Measurements from ENCODE around the gene FUT2.
A peak's percentile ranks its signal among the peaks of the same experiment; 100 is the strongest.

FUT2 gene

GRCh38 chr19:48728911-48729664, 33.3 kb downstream of the FUT2 start:
- DNase-seq (ENCODE audit: low read depth, low spot score): no peak
- H3K9me3 ChIP-seq (ENCODE audit: control insufficient read depth, insufficient read depth, low read length): no peaks in the 10 kb centered on the region
- H3K36me3 ChIP-seq (ENCODE audit: control insufficient read depth, insufficient read depth, low read length): no peaks in the 10 kb centered on the region
- H3K4me1 ChIP-seq (ENCODE audit: control insufficient read depth, insufficient read depth, low read length): 0 out of 2 replicates have a peak, but pooled peaks cover 1% of the 10 kb centered on the region
- no peak overlapping the region for H3K27ac ChIP-seq (ENCODE audit: low read length)
- H3K27me3 ChIP-seq (ENCODE audit: control insufficient read depth, insufficient read depth, low read length): no peaks in the 10 kb centered on the region
- no CpG with 5 or more reads among the region's 77 CpGs for WGBS (ENCODE audit: insufficient coverage, insufficient read length)
- peak overlapping the region; percentile 15; the same call in 1 of the 2 replicates for H3K4me3 ChIP-seq (ENCODE audit: low read length)

GRCh38 chr19:48731452-48731851, 35.7 kb downstream of the FUT2 start:
- no peaks in the 10 kb centered on the region for H3K27me3 ChIP-seq (ENCODE audit: control insufficient read depth, insufficient read depth, low read length)
- no CpG with 5 or more reads among the region's 4 CpGs for WGBS (ENCODE audit: insufficient coverage, insufficient read length)
- no peaks in the 10 kb centered on the region for H3K36me3 ChIP-seq (ENCODE audit: control insufficient read depth, insufficient read depth, low read length)
- no peak overlapping the region for H3K27ac ChIP-seq (ENCODE audit: low read length)
- 0 out of 2 replicates have a peak, but pooled peaks cover 1% of the 10 kb centered on the region for H3K4me1 ChIP-seq (ENCODE audit: control insufficient read depth, insufficient read depth, low read length)
- no peaks in the 10 kb centered on the region for H3K9me3 ChIP-seq (ENCODE audit: control insufficient read depth, insufficient read depth, low read length)
- H3K4me3 ChIP-seq (ENCODE audit: low read length): no peak overlapping the region
- no peak for DNase-seq (ENCODE audit: low read depth, low spot score)

GRCh38 chr19:48734625-48735024, 38.9 kb downstream of the FUT2 start:
- no CpG with 5 or more reads among the region's 9 CpGs for WGBS (ENCODE audit: insufficient coverage, insufficient read length)
- DNase-seq (ENCODE audit: low read depth, low spot score): no peak
- Histone ChIP-seq H3K4me1 (ENCODE audit: control insufficient read depth, insufficient read depth, low read length) (no peaks in the 10 kb centered on the region; the same call in 1 of the 2 replicates), H3K9me3 (ENCODE audit: control insufficient read depth, insufficient read depth, low read length) (no peaks in the 10 kb centered on the region), H3K27me3 (ENCODE audit: control insufficient read depth, insufficient read depth, low read length) (no peaks in the 10 kb centered on the region; the same call in 1 of the 2 replicates), H3K4me3 (ENCODE audit: low read length) (no peak overlapping the region), H3K36me3 (ENCODE audit: control insufficient read depth, insufficient read depth, low read length) (no peaks in the 10 kb centered on the region), H3K27ac (ENCODE audit: low read length) (no peak overlapping the region)

- no peaks in the 10 kb centered on the region for H3K36me3 ChIP-seq (ENCODE audit: control insufficient read depth, insufficient read depth, low read length)
- H3K9me3 ChIP-seq (ENCODE audit: control insufficient read depth, insufficient read depth, low read length): no peaks in the 10 kb centered on the region
- H3K27ac ChIP-seq (ENCODE audit: low read length): no peak overlapping the region
- peaks cover 3% of the 10 kb centered on the region for H3K4me1 ChIP-seq (ENCODE audit: control insufficient read depth, insufficient read depth, low read length)
- no peak for DNase-seq (ENCODE audit: low read depth, low spot score)
- no CpG with 5 or more reads among the region's 38 CpGs for WGBS (ENCODE audit: insufficient coverage, insufficient read length)
- H3K27me3 ChIP-seq (ENCODE audit: control insufficient read depth, insufficient read depth, low read length): no peaks in the 10 kb centered on the region; the same call in 1 of the 2 replicates
- H3K4me3 ChIP-seq (ENCODE audit: low read length): peak overlapping the region; percentile 58; the same call in 1 of the 2 replicates
These were observed 39.4 kb downstream of the FUT2 start for GRCh38 chr19:48735031-48735615.

GRCh38 chr19:48737360-48737998, 41.7 kb downstream of the FUT2 start:
- Histone ChIP-seq H3K9me3 (ENCODE audit: control insufficient read depth, insufficient read depth, low read length) (no peaks in the 10 kb centered on the region), H3K4me3 (ENCODE audit: low read length) (no peak overlapping the region), H3K4me1 (ENCODE audit: control insufficient read depth, insufficient read depth, low read length) (peaks cover 10% of the 10 kb centered on the region), H3K27ac (ENCODE audit: low read length) (no peak overlapping the region), H3K27me3 (ENCODE audit: control insufficient read depth, insufficient read depth, low read length) (no peaks in the 10 kb centered on the region; the same call in 1 of the 2 replicates), H3K36me3 (ENCODE audit: control insufficient read depth, insufficient read depth, low read length) (no peaks in the 10 kb centered on the region)
- WGBS (ENCODE audit: insufficient coverage, insufficient read length): no CpG with 5 or more reads among the region's 22 CpGs
- no peak for DNase-seq (ENCODE audit: low read depth, low spot score)

- WGBS (ENCODE audit: insufficient coverage, insufficient read length): no CpG with 5 or more reads among the region's 96 CpGs
- peak overlapping the region; percentile 47 for H3K4me3 ChIP-seq (ENCODE audit: low read length)
- no peaks in the 10 kb centered on the region for H3K36me3 ChIP-seq (ENCODE audit: control insufficient read depth, insufficient read depth, low read length)
- no peaks in the 10 kb centered on the region for H3K9me3 ChIP-seq (ENCODE audit: control insufficient read depth, insufficient read depth, low read length)
- H3K27ac ChIP-seq (ENCODE audit: low read length): no peak overlapping the region
- DNase-seq (ENCODE audit: low read depth, low spot score): no peak
- peaks cover 10% of the 10 kb centered on the region for H3K4me1 ChIP-seq (ENCODE audit: control insufficient read depth, insufficient read depth, low read length)
- H3K27me3 ChIP-seq (ENCODE audit: control insufficient read depth, insufficient read depth, low read length): no peaks in the 10 kb centered on the region; the same call in 1 of the 2 replicates
These were observed 43.0 kb downstream of the FUT2 start for GRCh38 chr19:48738557-48739403.

- Histone ChIP-seq H3K4me3 (ENCODE audit: low read length) (peak overlapping the region; percentile 47), H3K36me3 (ENCODE audit: control insufficient read depth, insufficient read depth, low read length) (no peaks in the 10 kb centered on the region), H3K4me1 (ENCODE audit: control insufficient read depth, insufficient read depth, low read length) (peaks cover 10% of the 10 kb centered on the region), H3K27me3 (ENCODE audit: control insufficient read depth, insufficient read depth, low read length) (no peaks in the 10 kb centered on the region; the same call in 1 of the 2 replicates), H3K27ac (ENCODE audit: low read length) (no peak overlapping the region), H3K9me3 (ENCODE audit: control insufficient read depth, insufficient read depth, low read length) (no peaks in the 10 kb centered on the region)
- no peak for DNase-seq (ENCODE audit: low read depth, low spot score)
- WGBS (ENCODE audit: insufficient coverage, insufficient read length): no CpG with 5 or more reads among the region's 51 CpGs
These were observed 43.8 kb downstream of the FUT2 start for GRCh38 chr19:48739404-48740163.

- Histone ChIP-seq H3K4me1 (ENCODE audit: control insufficient read depth, insufficient read depth, low read length) (peaks cover 10% of the 10 kb centered on the region), H3K4me3 (ENCODE audit: low read length) (peak within 1 kb of the TSS; percentile 47), H3K9me3 (ENCODE audit: control insufficient read depth, insufficient read depth, low read length) (no peaks in the 10 kb centered on the region), H3K27ac (ENCODE audit: low read length) (no peak within 1 kb of the TSS), H3K36me3 (ENCODE audit: control insufficient read depth, insufficient read depth, low read length) (no peaks in the 10 kb centered on the region), H3K27me3 (ENCODE audit: control insufficient read depth, insufficient read depth, low read length) (no peaks in the 10 kb centered on the region; the same call in 1 of the 2 replicates)
- no CpG with 5 or more reads among the region's 27 CpGs for WGBS (ENCODE audit: insufficient coverage, insufficient read length)
- no peak for DNase-seq (ENCODE audit: low read depth, low spot score)
These were observed 44.6 kb downstream of the FUT2 start, which contains the start of gene RASIP1 for GRCh38 chr19:48740164-48740972. RASIP1 (minus strand) TSS chr19:48740610; CDS start chr19:48740282, 328 bp downstream.
